Lower leg skin (tissue), 3 donors: ENCODE measurements around the gene RTN4IP1.

Experiments used
- CTCF ChIP-seq, 3 donors: fragments of 450-650 bp; IDR thresholded peaks; one replicate each; pipeline ENCODE4 v1.5.1; 2016; ENCODE audit warnings: antibody characterized with exemption in 3 of 3, mild to moderate bottlenecking in 3 of 3, moderate library complexity in 2 of 3
- POLR2A ChIP-seq, 2 donors: fragments of 450-650 bp; IDR thresholded peaks; one replicate each; pipeline ENCODE4 v1.6.1; 2016 to 2017; ENCODE audit warnings: antibody characterized with exemption in 2 of 2, mild to moderate bottlenecking in 1 of 2, moderate library complexity in 1 of 2

- no peak for TF ChIP-seq CTCF (IDR thresholded peaks at IDR 0.05)
- no peak for TF ChIP-seq POLR2A (IDR thresholded peaks at IDR 0.05)
Measured at GRCh38 chr6:106659859-106660258, 30.6 kb upstream of the RTN4IP1 start.
